IPS DF 19.7 (cell line): ENCODE measurements around the gene AKR1B1.

ENCODE experiments used
- DNase-seq: peaks from one replicate; pipeline ENCODE4 v3.0.0-alpha.2; 2013; ENCODE audit warnings: low read depth, low spot score

The AKR1B1 gene

GRCh38 chr7:134444198-134444960 lies 14.5 kb downstream of the AKR1B1 start:
- no peak for DNase-seq

GRCh38 chr7:134443396-134444070 lies 15.4 kb downstream of the AKR1B1 start:
- no peak for DNase-seq

- DNase-seq, result no peak
Measured at GRCh38 chr7:134442441-134443220, 16.3 kb downstream of the AKR1B1 start.

- no peak for DNase-seq
Measured at GRCh38 chr7:134441264-134441663, 17.6 kb downstream of the AKR1B1 start.

- DNase-seq, result no peak
Measured at GRCh38 chr7:134440476-134440875, 18.4 kb downstream of the AKR1B1 start.

- no peak for DNase-seq
Measured at GRCh38 chr7:134440067-134440466, 18.8 kb downstream of the AKR1B1 start.

- DNase-seq, result no peak
Measured at GRCh38 chr7:134438946-134439345, 20.0 kb downstream of the AKR1B1 start.

- DNase-seq, result no peak
Measured at GRCh38 chr7:134435161-134435920, 23.6 kb downstream of the AKR1B1 start.

- DNase-seq, result no peak
Measured at GRCh38 chr7:134434701-134435100, 24.2 kb downstream of the AKR1B1 start.

GRCh38 chr7:134433430-134433829 lies 25.5 kb downstream of the AKR1B1 start:
- DNase-seq, result no peak

- peak; percentile 83 for DNase-seq
Measured at GRCh38 chr7:134432296-134433152, 26.4 kb downstream of the AKR1B1 start.

GRCh38 chr7:134431815-134432214 lies 27.1 kb downstream of the AKR1B1 start:
- no peak for DNase-seq

GRCh38 chr7:134429481-134429880 lies 29.4 kb downstream of the AKR1B1 start:
- DNase-seq, result no peak

GRCh38 chr7:134428942-134429341 lies 30.0 kb downstream of the AKR1B1 start:
- no peak for DNase-seq

- DNase-seq, result no peak
Measured at GRCh38 chr7:134427896-134428295, 31.0 kb downstream of the AKR1B1 start.

- DNase-seq, result no peak
Measured at GRCh38 chr7:134425777-134426176, 33.1 kb downstream of the AKR1B1 start.

- DNase-seq, result no peak
Measured at GRCh38 chr7:134422638-134423037, 36.3 kb downstream of the AKR1B1 start.

GRCh38 chr7:134422008-134422407 lies 36.9 kb downstream of the AKR1B1 start:
- DNase-seq, result no peak

GRCh38 chr7:134420424-134421125 lies 38.3 kb downstream of the AKR1B1 start:
- no peak for DNase-seq

- DNase-seq, result no peak
Measured at GRCh38 chr7:134419875-134420274, 39.0 kb downstream of the AKR1B1 start.
